ENCODE data around the gene DPPA2.
"Not testable (repeated sequence)": the region's sequence is repeated elsewhere in the genome, so short reads cannot be mapped to it uniquely, and the experiment has no call there.

DPPA2 gene

GRCh38 chr3:109316162-109316730 is at the start of gene DPPA2:
DPPA2 (minus strand) TSS chr3:109316517; CDS start chr3:109314542, 1,975 bp downstream.
- DNase-seq = no peak

GRCh38 chr3:109364088-109364487 is 47.8 kb upstream of the DPPA2 start:
- no peak for DNase-seq

- DNase-seq = no peak
Measured at GRCh38 chr3:109363634-109364033, 47.3 kb upstream of the DPPA2 start.

GRCh38 chr3:109362823-109363222 is 46.5 kb upstream of the DPPA2 start:
- no peak for DNase-seq

- DNase-seq = not testable (repeated sequence)
Measured at GRCh38 chr3:109358809-109359208, 42.5 kb upstream of the DPPA2 start.

- no peak for DNase-seq
Measured at GRCh38 chr3:109356442-109357155, 40.3 kb upstream of the DPPA2 start.

GRCh38 chr3:109355625-109356441 is 39.5 kb upstream of the DPPA2 start:
- DNase-seq = no peak

GRCh38 chr3:109353057-109353456 is 36.7 kb upstream of the DPPA2 start:
- DNase-seq = no peak

GRCh38 chr3:109351231-109351630 is 34.9 kb upstream of the DPPA2 start:
- DNase-seq = no peak

GRCh38 chr3:109346770-109347295 is 30.5 kb upstream of the DPPA2 start:
- DNase-seq = no peak

- no peak for DNase-seq
Measured at GRCh38 chr3:109346099-109346498, 29.8 kb upstream of the DPPA2 start.

GRCh38 chr3:109339714-109340648 is 23.7 kb upstream of the DPPA2 start:
- no peak for DNase-seq

GRCh38 chr3:109339197-109339596 is 22.9 kb upstream of the DPPA2 start:
- no peak for DNase-seq

- no peak for DNase-seq
Measured at GRCh38 chr3:109338322-109338721, 22.0 kb upstream of the DPPA2 start.

GRCh38 chr3:109337393-109337792 is 21.1 kb upstream of the DPPA2 start, which contains the start of gene DPPA4:
DPPA4 (minus strand) TSS chr3:109337546; CDS start chr3:109337517, 29 bp downstream.
- DNase-seq = no peak

GRCh38 chr3:109336291-109336861 is 20.1 kb upstream of the DPPA2 start:
- DNase-seq = no peak

- DNase-seq = no peak
Measured at GRCh38 chr3:109334572-109334971, 18.3 kb upstream of the DPPA2 start.

GRCh38 chr3:109331692-109332091 is 15.4 kb upstream of the DPPA2 start:
- DNase-seq = no peak

- no peak for DNase-seq
Measured at GRCh38 chr3:109330405-109330804, 14.1 kb upstream of the DPPA2 start.

GRCh38 chr3:109328202-109328601 is 11.9 kb upstream of the DPPA2 start:
- DNase-seq = no peak

- no peak for DNase-seq
Measured at GRCh38 chr3:109325657-109326056, 9.3 kb upstream of the DPPA2 start.

GRCh38 chr3:109325109-109325508 is 8.8 kb upstream of the DPPA2 start:
- no peak for DNase-seq
